Ecto neural progenitor cell (in vitro differentiated cells): ENCODE measurements around the gene TFAP2A.

Source experiments
- DNase-seq: peaks from one replicate; pipeline ENCODE4 v3.0.0-alpha.2; 2018; ENCODE audit warnings: low spot score

Gene TFAP2A

DNA sequence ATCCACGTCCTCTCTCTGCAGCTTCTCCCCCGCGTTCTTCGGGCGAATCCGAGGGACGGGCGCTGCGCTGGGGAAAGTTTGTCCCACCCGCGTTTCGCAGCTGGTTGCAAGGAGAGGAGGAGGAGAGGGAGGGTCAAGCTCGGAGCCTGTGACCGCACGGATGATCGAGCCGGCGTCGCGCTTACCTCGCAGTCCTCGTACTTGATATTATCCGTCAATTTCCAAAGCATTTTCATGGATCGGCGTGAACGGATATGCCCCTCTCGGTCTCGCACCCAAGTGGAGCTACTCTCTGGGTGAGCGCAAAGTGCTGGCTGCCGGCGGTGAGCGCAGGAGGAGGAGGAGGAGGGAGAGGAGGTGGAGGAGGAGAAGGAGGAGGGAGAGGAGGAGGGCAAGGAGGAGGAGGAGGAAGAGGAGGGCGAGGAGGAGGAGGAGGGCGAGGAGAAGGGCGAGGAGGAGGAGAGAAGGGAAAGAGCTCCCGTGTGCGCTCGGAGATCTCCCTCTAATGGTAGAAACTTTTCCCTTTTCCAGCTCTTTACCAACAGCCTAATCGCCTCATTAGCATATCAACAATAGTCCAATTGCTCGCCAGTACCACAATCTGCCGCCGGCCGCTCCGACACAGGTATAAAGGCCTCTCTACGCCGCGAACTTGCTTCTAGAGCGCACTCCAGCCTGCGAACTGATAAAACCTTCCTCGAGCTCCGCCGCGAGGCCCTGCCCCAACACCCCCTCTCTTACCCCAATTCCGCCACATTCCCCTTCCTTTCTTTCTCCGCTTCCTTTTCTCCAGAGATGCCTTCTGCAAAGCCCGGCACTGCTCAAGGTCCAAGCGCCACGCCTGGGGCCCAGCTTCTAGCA, at the start of gene TFAP2A:
TFAP2A (minus strand) TSS at position 319 of the 861 bp plus-strand sequence; CDS start at position 236, 83 bp downstream.
- peak; percentile 74 for DNase-seq

DNA sequence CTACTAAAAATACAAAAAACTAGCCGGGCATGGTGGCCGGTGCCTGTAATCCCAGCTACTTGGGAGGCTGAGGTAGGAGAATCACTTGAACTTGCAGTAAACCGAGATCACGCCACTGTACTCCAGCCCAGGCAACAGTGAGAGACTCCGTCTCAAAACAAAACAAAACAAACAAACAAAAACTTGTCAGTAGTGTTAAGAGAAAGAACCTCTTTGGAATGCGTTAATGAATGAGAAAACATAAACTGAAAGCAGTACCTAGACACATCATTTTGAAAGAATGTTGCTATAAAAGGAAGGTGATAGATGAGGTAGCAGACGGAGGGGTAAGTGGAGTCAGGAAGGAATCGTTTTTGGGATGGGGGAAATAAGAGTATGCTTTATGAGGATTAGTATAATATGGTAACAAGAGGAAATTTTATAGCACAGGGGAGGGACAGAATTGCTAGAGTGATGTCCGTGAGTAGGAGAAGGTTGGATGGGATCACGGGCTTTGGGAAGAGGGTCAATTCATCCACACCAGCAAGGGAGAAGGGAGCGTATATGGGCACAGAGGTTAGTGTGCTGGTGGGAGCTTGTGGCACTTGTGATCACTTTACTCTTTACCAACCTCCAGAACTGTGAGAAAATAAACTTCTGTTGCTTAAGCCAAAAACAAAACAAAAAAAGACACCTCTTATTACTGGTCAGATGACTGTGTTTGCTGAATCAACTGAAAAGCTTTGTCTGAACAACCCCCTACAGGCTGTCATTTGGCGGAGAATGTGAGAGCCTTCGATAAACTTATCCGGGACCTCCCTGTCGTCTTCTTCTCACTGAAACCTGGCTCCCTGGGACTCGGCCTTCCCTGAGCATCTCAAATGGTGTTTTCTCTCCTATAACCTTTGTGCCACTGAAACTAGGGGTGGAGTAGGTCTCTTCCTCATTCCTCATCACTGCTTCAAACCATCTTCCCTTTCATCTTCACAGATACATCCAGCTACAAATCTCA, 48.9 kb upstream of the TFAP2A start:
- no peak for DNase-seq

GRCh38 chr6:10463040-10463439, 48.2 kb upstream of the TFAP2A start:
- no peak for DNase-seq

- no peak for DNase-seq
Measured at GRCh38 chr6:10461850-10462249, 47.0 kb upstream of the TFAP2A start.

DNA sequence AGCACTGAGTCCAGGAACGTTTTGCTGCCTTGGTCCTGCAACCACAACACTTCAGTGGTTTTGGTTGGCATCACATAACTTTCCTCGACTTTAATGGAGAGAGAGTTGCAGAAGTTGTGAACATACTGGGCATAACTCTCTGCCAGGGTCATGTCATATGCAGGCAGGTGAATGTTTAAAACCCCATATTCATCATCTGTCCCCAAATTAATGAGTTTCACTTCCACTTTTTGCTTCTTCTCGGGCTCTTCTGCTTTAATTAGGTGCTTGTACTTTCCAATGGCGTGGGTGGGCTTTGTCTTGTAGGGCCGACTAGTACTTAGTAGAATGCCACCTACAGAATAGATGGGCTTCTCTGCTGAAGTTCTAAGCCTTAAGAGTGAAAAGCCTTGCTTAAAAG, 45.2 kb upstream of the TFAP2A start:
- no peak for DNase-seq

DNA sequence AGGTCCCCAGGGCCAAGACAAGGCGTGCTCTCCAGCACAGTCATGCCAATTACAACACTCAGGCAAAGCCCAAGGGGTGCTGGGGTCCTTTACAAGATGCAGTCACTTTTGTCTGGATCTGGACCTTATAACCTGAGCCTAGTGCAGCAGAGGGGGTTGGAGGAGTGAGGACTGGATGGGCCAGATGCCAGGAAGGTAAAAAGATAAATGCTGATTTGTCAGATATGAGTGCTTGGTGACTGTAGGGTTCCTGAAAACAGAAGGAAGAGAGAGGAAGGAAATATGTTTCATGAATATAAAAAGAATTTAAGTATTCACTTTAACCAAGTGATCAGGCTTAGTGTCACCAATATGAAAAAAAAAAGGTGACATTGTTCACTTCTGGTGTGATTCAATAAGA, 43.4 kb upstream of the TFAP2A start:
- DNase-seq = no peak

- no peak for DNase-seq
Measured at GRCh38 chr6:10453596-10453995, 38.7 kb upstream of the TFAP2A start.

DNA sequence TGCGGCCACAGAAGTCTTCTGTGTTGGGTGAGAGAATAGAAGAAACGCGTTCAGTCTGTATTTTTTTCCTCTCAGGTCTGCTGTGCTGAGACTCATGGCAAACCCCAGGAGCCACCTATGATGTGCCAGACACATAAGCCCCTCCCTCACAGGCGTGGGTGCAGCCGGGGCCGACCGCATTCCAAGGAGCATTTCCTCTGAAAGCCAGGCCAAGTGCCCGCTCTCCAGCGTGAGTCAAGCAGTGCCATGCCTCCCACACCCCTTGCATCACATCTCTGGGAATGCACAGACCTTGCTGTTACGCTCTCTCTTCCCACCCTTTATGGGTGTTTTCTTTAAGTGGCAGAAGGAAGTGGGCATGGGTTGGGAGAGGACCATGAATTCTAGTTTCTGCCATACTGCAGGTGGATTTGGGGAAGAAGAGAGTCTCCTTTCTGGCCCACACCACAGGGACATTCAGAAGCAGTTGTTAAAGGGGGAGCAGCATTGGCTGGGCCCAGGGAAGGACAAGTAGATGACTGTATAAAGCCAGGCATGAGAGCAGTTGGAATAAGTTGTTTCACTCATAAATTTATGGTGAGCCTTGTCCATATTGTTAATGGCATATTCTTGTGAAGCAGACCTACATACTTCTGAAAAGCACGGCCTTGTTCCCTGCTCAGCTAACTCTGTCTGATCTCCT, 37.1 kb upstream of the TFAP2A start:
- DNase-seq = no peak

DNA sequence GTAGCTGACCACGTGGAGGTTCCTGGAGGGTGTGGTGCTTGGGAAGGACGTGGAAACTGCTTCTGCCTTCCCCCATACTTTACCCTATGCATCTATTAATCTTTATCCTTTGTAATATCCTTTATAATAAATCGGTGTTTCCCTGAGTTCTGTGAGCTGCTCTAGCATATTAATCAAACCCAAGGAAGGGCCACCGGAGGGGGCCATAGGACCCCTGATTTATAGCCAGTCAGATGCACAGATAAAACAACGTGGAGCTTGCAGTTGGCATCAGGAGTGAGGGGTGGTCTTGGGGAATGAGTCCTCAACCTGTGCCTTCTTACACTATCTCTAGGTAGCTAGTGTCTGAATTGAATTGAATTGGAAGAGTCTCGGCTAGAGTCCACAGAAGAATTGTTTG, 36.5 kb upstream of the TFAP2A start:
- no peak for DNase-seq

DNA sequence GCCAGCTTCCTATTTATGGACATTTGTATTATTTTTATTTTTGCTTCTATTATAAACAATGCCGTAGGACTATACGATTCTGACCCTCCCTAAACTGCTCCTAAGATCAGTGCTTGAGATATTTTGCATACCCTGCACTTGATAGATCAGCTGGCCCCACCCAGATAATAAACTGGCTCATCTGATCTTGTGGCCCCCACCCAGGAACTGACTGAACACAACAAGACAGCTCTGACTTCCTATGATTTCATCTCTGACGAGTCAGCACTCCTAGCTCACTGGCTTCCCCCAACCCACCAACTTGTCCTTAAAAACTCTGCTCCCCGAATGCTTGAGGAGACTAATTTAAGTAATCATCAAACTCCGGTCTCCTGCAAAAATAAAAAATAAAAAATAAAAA, 34.9 kb upstream of the TFAP2A start:
- no peak for DNase-seq

DNA sequence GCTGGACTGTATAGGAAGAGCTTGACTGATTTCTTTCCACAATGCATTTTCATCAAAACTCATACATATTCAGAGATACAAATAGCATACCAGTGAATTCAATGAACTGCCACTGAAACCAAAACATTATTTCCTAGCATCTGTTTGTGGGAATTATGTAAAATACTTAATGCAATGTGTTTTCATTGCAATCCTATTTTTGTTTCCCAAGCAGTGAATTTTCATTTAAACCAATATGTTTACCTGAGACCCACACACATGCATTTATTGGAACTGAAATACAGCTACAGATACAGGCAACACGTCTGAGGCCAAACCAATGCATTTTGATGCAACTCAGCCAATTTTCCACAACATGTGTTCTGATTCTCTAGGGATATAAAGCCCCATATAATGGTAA, 33.2 kb upstream of the TFAP2A start:
- no peak for DNase-seq

- DNase-seq = no peak
Measured at GRCh38 chr6:10446548-10446947, 31.7 kb upstream of the TFAP2A start.

DNA sequence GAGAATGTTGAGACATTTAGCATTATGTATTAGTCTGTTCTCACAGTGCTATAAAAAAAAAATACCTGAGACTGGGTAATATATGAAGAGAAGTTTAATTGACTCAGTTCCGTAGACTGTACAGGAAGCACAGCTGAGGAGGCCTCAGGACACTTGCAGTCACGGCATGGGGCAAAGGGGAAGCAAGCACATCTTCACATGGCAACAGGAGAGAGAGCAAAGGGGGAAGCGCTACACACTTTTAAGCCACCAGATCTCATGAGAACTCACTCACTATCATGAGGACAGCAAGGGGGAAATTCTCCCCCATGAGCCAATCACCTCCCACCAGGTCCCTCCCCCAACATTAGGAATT, 26.8 kb upstream of the TFAP2A start:
- DNase-seq = no peak

DNA sequence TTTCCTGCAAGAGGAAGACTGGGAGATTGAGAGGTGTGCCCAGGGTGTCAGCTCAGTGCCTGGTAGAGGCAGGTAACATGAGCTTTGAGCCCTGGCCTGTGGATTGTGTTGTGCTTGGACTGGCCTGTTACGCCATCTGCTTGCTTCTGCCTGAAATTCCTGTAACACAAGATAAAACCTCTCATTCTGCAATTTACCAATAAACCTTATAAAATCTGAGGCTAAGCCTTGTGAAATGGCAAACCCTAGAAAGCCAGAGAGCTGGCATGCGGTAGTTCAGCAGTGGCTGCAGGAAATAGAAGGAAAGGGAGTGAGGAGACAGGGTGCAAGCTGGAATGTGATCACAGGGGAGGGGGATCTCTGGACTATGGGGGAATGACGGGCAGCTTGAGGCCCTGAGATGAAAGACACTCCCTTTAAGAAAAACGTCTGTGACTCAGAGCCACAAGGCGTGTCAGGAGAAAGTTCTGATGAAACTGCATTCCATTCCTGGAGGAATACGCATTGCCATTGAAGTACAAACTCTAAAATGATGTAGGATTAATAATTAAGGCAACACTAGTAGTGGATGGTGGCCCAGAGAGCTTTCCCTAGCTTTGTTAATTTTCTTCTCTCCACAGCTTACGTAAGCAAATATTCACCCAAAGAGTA, 26.3 kb upstream of the TFAP2A start:
- no peak for DNase-seq

DNA sequence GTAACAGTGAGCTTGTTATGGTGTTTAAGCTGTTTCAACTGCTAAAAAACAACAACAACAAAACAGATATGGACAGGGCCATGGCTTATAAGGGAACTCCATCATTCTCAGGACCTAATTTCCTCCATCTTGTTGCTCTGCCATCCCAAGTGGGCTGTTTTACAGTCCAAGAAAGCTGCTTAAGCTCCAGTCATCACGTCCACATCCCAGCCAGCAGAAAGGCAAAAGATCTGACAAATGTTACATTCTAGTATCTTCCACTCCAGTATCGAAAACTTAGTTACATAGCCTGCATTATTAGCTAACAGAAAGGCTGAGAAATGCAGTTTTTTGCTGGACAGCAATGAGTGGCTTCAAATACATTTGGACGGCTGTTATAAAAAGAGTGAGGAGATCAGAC, 23.0 kb upstream of the TFAP2A start:
- no peak for DNase-seq

DNA sequence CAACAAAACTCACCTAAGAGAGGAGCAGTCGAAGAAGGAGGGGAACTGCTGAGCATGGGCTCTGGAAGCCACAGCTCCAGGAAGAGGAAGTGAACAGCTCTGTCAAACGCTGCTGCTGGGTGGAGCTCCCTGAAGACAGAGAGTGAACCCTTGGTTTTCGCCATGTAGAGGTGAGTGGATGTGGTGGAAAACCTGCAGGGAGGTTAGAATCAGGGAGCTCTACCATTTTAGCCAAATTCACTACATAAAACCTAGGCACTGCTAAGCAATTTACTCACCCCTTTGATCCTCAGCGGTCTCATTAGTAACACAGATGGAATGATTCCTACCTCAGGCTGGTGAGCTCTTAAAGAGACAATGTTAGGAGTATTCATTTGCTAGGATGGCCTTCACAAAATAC, 19.4 kb upstream of the TFAP2A start:
- no peak for DNase-seq

DNA sequence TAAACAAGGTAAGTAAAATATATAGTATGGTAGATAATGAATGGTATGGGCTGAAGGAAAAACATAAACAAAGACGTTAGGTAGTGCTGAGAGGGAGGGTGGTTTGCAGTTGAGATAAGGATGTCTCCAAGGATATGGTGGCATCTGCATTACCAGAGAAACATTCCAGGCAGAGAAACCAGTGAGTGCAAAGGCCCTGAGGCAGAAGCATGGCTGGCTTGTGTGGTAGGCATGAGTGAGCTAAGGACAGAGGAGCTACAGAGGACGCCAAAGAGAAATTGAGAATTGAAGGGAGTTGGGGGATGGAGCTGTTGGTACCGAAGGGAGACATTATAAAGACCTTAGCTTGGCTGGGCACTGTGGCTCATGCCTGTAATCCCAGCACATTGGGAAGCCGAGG, 18.4 kb upstream of the TFAP2A start:
- no peak for DNase-seq

DNA sequence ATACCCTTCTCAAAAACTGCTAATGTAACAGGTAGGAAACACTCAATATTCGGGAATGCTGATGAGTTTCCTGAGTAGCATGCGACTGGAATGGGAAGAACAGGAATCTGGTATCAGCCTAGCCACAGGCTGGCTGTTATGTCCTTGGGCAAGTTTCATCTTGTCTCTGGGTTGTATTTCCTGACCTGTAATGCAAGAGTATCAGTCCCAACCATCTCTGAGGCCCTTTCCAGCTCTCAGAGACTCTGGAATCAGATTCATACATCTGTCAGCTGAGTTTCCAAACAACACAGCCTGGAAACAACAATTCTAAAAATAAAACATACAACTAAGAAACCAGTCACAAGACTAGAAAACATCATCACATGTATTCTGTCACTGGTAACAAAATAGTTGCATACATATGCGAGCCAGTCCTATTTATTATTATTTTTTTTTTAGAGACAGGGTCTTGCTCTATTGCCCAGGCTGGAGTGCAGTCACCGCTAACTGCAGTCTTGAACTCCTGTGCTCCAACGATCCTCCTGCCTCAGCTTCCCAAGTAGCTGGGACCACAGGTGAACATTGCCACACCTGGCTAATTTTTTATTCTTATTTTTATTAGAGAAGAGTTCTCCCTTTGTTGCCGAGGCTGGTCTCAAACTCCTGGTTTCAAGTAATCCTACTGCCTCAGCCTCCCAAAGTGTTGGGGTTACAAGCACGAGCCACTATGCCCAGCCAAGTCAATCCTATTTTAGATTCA, 16.7 kb upstream of the TFAP2A start:
- DNase-seq = no peak

GRCh38 chr6:10429638-10430427, 15.0 kb upstream of the TFAP2A start:
- DNase-seq = no peak

GRCh38 chr6:10426781-10427279, 12.0 kb upstream of the TFAP2A start:
- no peak for DNase-seq
